Endometrium (tissue), 2 donors: Measurements from ENCODE around the gene REEP6.

Source experiments
- FAIRE-seq: peaks from 2 replicates; lab custom pipeline; 2012; peaks lifted over from hg19 to GRCh38; lab: Jason Lieb, UNC
- donor health status: control.
- donor health status: control.

The REEP6 gene

DNA sequence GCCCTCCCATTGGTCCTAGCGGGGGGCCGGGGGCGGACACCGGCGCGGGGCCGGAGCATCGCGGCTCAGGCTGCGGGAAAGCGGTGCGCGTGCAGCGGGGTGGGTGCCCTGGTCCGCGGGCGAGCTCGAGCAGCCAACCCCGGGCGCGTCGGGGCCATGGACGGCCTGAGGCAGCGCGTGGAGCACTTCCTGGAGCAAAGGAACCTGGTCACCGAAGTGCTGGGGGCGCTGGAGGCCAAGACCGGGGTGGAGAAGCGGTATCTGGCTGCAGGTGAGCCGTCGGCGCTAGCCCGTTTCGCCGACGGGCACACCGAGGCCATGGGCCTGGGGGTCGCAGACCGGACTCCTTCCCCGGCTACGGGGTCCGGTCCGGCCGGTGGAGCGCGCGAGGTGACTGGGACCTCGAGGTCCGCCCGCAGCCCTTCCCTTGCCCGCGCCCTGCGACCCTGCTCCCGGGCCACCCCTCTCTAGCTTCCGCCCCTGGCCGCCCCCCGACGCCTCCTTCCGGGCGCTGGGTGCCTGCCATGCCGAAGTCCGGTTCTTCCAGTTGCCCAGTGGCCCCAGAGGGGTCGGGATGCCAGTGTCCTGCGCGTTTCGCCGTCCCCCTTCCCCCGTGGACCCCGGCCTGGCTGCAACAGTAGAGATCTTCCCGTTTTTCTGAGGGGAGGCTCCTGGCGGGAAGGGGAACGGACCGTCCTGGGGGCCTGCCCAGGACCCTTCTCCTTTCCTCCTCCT lies at the start of gene REEP6:
TSS of gene REEP6 (plus strand) at position 68 of the 735 bp plus-strand sequence. CDS start at position 157, 89 bp downstream.
- no peak for FAIRE-seq

DNA sequence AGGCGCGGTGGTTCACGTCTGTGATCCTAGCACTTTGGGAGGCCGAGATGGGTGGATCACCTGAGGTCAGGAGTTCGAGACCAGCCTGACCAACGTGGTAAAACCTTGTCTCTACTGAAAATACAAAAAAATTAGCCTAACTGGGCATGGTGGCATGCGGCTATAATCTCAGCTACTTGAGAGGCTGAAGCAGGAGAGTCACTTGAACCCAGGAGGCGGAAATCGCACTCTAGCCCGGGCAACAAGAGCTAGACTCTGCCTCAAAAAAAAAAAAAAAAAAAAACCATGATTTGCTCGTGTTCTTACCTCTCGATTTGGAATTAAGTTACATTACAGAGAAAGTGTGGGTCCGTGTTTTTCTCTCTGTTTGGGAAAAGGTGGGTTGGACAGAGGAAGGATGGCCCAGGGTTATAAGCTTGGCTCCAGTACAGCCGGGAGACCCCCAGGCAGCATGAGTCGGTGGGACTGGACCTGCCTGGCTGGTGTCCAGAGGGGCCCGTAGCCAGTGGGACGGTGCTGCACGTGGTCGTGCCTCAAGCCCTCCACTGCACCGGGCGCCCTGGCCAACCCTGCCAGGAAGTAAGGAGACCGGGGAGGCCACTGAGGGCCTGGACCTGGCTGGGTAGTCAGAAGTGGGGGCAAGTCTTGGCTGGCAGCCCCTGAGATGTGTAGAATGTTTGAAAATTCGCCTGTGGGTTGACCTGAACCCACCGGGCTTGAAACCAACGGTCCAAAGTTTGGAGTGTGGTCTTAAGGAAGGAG lies 49.1 kb upstream of the REEP6 start:
- no peak for FAIRE-seq

GRCh38 chr19:1445185-1445931 lies 45.6 kb upstream of the REEP6 start:
- no peak for FAIRE-seq

- FAIRE-seq: no peak
Measured at GRCh38 chr19:1445932-1446712, 44.9 kb upstream of the REEP6 start.

- no peak for FAIRE-seq
Measured at GRCh38 chr19:1446713-1447481, 44.1 kb upstream of the REEP6 start.

GRCh38 chr19:1447504-1447903 lies 43.5 kb upstream of the REEP6 start:
- FAIRE-seq: no peak

DNA sequence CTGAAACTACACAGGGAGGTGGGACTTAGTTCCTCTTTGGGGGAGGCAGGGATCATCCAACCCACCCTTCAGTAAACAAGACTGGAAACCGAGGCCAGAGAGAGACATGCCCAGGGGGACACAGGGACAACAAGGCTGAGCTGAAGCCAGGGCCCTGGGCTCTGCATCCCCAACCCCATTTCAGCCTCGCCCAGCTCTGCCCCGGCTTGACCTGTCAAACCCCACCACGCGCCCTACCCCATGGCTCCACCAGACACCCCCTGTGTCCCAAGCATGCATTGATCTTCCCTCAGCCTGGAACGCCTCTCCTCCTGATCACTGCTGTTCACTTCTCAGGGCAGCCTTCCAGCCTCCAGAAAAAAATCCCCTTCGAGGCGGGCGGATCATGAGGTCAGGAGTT lies 43.0 kb upstream of the REEP6 start:
- FAIRE-seq: no peak

DNA sequence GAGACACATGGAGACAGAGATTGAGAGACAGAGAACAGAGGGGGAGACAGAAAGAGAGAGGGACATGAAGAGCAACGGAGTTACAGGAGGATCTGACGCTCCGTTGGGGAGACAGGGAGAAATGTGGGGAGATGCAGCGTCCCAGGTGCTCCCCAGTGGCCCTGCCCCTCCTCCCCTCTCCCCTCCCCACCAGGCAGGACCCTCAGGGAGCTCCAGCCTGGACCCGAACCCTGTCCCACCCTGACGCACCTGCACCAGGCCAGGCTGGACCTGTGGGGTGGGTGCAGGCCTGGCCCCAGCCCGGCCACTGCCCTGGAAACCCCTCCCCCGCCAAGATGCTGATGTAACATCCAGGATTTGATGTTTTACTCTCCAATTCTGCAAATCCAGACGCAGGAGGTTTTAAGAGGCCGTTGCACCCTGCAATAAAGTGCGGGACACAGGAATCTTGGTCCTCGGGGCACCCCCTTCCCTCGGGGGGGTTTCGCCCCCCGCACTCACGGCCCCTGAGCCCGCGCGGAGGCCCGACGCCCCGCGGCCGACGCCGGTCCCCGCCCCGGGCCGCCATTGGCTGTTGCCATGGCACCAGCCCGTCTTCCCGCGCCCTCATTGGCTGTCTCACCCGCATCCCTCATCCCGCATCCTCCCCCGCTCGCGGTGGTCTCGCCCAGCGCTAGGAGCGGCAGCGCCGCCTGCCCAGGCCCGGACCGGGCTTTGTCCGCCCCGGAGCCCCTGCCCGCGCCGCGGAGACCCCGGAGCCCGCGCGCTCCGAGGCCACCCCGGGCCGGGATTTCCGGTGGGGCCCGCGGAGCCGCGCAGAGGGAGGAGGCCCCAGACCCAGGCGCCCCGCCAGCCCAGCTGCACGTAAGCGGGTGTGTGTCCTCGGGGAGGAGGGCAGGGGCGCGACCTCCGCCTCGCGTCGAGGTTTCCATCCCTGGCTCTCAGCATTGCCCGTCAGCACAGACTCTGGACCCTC lies 41.2 kb upstream of the REEP6 start, which contains the start of gene APC2:
TSS of gene APC2 (plus strand) at position 655 of the 976 bp plus-strand sequence. CDS start 2,881 bp downstream, outside the sequence.
- no peak for FAIRE-seq

GRCh38 chr19:1450735-1451731 lies 39.9 kb upstream of the REEP6 start:
- FAIRE-seq: no peak

GRCh38 chr19:1451916-1452801 lies 38.8 kb upstream of the REEP6 start:
- FAIRE-seq: no peak

- no peak for FAIRE-seq
Measured at GRCh38 chr19:1452802-1453524, 38.0 kb upstream of the REEP6 start.

DNA sequence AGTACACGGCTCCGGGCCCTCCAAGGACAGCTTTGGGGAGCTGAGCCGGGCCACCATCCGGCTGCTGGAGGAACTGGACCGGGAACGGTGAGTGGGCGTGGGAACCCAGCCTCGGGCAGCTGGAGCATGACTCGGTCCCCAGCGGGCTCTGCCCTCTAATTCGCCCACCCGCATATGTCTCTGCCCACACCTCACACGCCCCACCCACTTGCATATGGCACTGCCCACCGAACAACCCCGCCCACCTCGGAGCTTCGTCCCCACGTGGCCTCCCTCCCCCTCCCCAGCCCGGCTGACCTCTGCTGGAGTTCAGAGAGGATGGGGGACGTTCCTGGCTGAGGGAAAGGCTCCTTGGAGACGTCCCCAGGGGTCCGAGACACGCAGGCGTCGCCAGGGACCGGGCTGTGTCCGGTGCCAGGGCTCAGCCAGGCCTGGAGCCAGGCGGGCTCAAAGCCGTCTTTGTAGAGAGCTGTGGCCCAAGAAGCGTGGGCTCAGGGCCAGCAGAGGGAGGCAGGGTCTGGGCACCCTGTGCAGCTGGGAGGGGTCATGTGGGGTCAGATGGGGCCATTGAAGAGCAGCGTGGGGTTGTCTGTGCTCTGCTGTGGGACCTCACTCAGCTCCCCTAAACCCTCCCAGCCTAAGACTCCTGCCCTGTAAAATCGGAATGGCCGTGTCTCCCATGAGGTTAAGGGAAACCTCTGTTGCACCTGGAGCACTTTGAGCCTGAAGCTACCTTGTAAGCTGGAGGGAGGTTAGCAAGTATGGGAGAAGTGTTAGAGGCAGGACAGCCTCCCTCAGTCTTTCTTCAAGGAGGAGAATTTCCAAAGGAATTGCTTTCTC lies 37.2 kb upstream of the REEP6 start:
- no peak for FAIRE-seq

DNA sequence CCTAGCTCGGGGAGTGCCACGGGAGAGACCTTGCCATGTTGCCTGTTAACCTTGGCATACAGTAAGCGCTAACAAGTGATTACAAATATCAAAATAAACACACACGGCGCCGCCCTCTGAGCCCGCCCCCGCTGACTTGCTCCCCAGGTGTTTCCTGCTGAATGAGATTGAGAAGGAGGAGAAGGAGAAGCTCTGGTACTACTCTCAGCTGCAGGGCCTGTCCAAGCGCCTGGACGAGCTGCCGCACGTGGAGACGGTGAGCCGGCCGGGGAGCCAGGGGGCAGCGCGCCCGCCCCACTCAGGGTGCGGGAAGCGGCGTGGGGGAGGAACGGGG lies 36.0 kb upstream of the REEP6 start:
- no peak for FAIRE-seq

GRCh38 chr19:1455336-1456120 lies 35.5 kb upstream of the REEP6 start:
- FAIRE-seq: no peak
